ENCODE measurements around the gene PTPN18.
"Not testable (repeated sequence)": the region's sequence is repeated elsewhere in the genome, so short reads cannot be mapped to it uniquely, and the experiment has no call there.

PTPN18 gene, protein sequence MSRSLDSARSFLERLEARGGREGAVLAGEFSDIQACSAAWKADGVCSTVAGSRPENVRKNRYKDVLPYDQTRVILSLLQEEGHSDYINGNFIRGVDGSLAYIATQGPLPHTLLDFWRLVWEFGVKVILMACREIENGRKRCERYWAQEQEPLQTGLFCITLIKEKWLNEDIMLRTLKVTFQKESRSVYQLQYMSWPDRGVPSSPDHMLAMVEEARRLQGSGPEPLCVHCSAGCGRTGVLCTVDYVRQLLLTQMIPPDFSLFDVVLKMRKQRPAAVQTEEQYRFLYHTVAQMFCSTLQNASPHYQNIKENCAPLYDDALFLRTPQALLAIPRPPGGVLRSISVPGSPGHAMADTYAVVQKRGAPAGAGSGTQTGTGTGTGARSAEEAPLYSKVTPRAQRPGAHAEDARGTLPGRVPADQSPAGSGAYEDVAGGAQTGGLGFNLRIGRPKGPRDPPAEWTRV

DNA sequence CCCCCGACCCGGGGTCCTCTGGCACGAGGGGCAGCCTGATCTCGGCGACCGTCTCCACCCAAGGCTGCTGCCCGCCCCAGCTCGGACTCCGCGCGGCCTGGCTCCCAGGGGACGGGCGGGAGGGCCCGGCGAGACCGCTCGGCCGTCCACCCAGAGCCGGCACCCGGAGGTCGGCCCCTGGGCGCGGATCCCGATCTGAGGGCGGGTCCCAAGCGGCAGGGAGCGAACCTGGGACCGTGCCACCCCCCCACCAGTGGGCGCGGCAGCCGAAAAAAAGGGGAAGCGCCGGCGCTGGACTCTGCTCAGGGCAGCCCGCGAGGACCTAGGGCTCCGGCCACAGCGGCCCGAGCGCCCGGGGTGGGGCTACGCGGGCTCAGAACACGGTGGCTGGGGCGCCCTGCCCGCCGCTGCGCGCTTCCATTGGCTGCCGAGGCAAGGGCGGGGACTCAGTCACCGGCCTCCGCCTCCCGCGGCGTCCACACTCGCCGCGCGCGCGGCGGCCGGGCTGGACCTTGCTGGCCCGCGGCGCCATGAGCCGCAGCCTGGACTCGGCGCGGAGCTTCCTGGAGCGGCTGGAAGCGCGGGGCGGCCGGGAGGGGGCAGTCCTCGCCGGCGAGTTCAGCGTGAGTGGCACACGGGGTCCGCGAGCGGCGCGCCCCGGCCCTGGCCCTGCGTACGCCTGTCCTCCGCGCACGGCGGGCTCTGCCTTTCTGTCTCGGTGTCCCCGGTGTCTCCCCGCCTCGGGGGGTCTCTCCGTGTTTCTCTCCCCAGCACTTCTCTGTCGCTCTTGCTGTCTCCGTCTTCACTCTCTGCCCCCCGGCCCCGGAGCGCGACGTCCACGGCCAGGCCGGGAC is at the start of gene PTPN18:
PTPN18 (plus strand) TSS at position 479 of the 854 bp plus-strand sequence; CDS start at position 531, 52 bp downstream.
- DNase-seq (ENCODE audit: low read depth), result peak; percentile 84

DNA sequence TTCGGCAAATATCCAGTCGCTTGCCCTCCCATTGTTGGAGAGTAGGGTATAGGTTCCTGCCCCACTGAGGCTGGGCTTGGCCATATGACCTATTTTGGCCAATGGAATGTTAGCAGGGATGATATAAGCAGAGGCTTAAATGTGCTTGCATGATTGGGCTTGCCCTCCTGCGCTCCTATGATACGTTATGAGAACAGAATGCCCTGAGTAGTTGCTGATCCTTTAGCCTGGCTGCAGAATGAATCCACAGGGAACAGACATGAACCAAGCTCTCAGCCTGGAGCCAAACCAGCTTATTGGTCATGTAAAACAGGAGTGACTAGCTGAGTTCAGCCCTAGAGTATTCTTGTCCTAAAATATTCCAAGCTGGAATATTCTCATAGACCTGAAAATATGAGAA is 48.0 kb upstream of the PTPN18 start:
- no peak for DNase-seq (ENCODE audit: low read depth)

GRCh38 chr2:130310881-130311280 is 45.0 kb upstream of the PTPN18 start:
- no peak for DNase-seq (ENCODE audit: low read depth)

DNA sequence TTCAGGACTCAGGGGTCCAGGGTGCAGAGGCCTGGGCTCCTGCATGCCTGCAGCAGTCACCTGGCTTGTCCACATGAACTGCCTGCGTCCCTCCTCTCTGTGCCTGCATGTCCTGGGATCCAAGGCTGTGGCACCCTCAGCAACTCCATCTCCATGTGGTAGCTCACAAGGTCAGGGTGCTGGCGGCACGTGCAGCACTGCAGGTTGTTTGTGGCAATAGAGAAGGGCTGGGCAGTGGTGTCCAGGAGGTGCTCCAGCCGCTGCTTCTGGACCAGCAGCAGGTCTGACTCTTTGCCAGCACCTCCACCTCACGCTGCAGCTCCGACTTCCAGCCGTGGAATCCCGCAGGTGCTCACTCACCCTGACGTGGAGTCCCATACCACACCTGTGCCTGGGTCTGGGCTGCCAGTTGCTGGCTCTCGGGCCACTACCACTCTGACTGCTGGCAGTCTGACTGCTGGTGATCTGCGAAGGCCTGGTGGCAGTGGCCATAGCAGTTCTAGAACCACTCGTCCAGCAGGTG is 42.0 kb upstream of the PTPN18 start:
- DNase-seq (ENCODE audit: low read depth), result no peak

- DNase-seq (ENCODE audit: low read depth), result no peak
Measured at GRCh38 chr2:130314377-130314776, 41.5 kb upstream of the PTPN18 start.

DNA sequence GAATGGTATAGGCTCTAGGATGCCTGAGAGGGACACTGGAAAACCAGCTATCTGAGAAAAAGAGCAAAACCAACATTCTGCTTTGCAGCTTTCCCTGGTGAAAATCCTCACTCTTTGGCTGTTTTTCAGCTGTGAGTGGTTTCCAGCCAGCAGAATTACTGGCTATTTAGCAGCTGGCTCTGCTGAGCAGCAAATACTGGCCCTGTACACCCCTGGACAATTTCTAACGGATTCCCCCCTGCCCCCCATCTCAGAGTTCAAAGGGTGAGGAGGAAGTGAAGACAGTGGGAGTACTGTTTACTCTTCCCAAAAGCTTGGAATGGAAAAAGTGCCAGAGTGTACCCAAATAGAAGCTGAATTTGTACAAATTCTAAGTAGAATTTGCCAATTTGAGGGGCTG is 39.3 kb upstream of the PTPN18 start:
- DNase-seq (ENCODE audit: low read depth), result no peak

GRCh38 chr2:130318906-130319305 is 37.0 kb upstream of the PTPN18 start:
- DNase-seq (ENCODE audit: low read depth), result no peak

GRCh38 chr2:130319536-130319935 is 36.3 kb upstream of the PTPN18 start:
- no peak for DNase-seq (ENCODE audit: low read depth)

DNA sequence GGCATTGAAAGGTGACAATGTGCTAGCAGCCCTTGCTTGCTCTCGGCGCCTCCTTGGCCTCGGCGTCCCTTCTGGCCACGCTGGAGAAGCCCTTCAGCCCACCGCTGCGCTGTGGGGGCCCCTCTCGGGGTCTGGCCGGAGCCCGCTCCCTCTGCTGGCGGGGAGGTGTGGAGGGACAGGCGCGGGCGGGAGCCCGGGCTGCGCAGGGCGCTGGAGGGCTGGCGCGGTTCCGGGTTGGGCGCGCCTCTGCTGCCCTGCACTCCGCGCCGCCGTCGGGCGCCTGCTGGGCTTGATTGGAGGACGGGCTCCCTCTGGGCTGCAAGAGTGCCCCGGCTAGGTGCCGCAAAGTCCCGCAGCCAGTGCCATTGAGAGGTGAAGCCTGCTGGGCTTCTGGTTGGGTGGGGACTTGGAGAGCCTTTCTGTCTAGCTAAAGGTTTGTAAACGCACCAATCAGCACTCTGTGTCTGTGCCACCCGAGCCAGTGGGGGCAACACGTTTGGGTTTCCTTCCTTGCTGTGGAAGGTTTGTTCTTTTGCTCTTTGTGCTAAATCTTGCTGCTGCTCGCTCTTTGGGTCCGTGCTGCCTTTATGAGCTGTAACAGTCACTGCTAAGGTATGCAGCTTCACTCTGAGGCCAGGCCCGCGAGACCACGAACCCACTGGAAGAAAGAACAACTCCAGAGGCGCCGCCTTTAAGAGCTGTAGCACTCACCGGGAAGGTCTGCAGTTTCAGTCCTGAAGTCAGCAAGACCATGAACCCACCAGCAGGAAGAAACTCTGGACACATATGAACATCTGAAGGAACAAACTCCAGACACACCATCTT is 27.9 kb upstream of the PTPN18 start:
- DNase-seq (ENCODE audit: low read depth), result peak; percentile 35

DNA sequence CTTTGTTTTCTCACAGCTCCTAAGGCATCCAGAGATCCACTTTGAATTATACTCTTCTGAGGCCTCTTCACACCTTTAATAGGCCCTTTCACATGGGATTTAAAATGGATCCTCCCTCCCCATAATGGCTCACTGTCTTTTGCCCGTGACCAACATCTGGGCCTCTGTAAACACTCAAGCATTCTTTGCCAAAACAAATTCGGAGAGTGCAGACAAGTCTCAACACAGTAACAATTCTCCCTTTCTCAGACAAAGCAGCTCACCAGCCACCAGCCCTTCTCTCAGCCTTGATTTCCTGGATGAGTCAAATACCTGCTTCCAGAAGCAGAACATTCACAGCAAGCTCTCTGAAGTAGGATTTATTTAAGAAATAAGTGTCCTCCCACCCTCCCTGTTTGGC is 27.1 kb upstream of the PTPN18 start:
- DNase-seq (ENCODE audit: low read depth), result no peak

GRCh38 chr2:130332271-130333073 is 23.4 kb upstream of the PTPN18 start:
- DNase-seq (ENCODE audit: low read depth), result peak; percentile 72

DNA sequence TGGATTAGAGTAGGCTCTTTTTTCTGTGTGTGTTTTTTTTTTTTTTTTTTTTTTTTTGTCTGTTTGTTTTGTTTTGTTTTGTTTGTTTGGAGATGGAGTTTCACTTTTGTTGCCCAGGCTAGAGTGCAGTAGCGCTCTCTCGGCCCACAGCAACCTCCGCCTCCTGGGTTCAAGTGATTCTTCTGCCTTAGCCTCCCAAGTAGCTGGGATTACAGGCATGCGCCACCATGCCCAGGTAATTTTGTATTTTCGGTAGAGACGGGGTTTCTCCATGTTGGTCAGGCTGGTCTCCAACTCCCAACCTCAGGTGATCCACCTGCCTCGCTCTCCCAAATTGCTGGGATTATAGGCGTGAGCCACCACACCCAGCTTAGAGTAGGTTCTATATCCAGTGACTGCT is 22.6 kb upstream of the PTPN18 start:
- not testable (repeated sequence) for DNase-seq (ENCODE audit: low read depth)

DNA sequence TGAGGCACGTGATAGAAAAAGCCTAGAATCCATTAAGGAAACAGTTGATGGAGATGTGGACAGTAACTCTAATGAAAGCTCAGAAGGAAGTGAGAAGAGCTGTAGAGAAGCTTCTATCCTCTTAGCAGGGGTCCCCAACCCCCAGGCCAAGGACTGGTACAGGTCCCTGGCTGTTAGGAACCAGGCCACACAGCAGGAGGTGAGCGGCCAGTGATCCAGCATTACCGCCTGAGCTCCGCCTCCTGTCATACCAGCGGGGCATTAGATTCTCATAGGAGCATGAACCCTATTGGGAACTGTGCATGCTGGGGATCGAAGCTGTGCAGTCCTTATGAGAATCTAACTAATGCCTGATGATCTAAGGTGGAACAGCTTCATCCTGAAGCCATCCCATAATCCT is 21.8 kb upstream of the PTPN18 start:
- no peak for DNase-seq (ENCODE audit: low read depth)

GRCh38 chr2:130335226-130335625 is 20.6 kb upstream of the PTPN18 start:
- DNase-seq (ENCODE audit: low read depth), result no peak

DNA sequence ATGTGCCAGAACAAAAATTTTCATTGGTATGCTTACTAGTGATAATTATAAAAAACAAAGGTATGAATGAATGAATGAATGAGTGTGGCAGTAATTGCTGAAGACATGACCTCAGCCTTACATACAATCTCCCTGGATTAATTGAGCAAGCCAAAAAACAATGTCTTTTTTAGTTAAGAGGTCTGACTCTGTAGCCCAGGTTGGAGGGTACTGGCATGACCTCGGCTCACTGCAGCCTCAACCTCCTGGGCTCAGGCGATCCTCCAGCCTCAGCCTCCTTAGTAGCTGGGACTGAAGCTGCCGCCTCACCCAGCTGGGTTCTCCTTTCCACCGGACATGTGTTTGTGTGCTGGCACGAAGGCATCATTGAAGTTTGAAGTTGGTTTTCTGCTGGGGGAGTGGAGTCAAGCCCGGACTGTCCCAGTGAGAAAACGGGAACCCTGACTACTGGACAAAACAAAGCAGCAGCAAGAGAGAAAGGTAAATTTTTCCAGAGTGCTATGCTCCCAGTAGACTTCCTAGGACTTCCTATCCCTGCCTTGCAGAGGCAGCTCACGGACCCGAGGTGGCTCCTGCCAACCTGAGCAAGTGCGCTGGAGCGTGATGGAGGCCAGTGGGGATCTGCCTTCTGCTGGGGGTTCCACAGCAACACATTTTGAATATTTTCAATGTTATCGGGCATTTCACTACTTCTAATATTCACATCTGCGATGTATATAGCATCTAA is 19.5 kb upstream of the PTPN18 start:
- no peak for DNase-seq (ENCODE audit: low read depth)

GRCh38 chr2:130336877-130337734 is 18.8 kb upstream of the PTPN18 start:
- no peak for DNase-seq (ENCODE audit: low read depth)

DNA sequence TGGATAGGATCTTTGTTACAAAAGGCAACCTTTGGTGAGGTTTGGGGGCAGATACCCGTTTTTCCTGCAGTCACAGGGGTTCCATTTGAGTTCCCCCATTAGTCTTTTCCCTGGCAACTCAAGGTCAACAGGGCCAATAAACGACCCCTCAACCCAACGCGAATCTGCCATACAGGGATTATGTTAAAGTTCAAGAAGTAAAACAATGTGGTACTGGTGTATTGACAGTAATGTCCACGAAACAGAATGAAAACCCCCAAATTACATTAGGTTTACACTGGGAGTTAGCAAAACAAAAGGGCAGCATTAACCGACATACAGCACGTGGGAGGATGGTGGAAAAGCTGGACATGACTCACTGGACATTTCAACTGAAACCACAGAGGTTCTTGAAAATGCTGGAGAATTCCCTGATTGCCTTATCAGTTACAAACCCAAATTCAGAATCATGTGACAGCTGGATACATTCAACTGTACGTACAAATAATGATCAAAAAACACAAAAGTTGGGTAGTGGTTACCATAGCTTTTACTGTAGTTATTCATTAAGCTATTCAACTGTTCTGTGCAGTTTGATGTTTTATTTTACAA is 18.0 kb upstream of the PTPN18 start:
- DNase-seq (ENCODE audit: low read depth), result peak; percentile 46

DNA sequence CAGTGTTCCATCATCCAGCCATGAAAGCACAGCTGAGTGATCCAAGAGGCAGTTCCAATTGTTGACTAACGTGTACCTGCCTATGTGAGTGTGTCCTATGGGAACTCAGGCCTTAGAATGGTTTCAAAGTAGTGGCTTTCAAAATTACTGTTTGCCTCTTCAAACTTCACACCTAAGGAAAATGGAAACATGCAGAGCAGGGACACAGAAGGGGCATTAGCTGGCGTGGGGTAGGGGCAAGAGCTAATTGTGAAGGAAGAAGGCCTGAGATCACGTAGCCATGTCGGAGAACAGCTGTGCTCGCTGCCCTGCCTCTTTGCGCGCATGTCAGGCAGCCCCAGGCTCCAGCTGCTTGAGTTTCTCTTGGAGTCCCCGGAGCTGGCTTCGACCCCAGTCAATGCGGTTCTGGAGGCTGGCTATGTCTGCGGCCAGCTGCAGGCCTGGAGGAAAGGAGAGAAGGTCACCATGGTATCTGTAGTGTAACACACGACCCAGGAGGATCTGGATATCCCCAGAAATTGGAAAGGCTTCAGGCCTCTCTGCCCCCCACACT is 17.0 kb upstream of the PTPN18 start:
- DNase-seq (ENCODE audit: low read depth), result no peak

All from stromal cell of bone marrow (primary cell).